A549 (cell line): Measurements from ENCODE around the gene ACSM6. TPM values are rescaled to one million over a fixed set of nuclear protein-coding genes. Genes with fewer than 3 reads are reported as not detected.

Experiments
- ATAC-seq, 2 experiments: fragments of 200-7000 bp in 1 of 2; fragments of >200 bp in 1 of 2; cut with Nextera tagmentation in 1 of 2; cut with Tn5 transposase in 1 of 2; 3 replicates each; pipeline versions ENCODE4 v1.8.0 to v1.9.1; 2018 to 2020; ENCODE audit warnings: mild to moderate bottlenecking in 1 of 2, moderate library complexity in 1 of 2
- CTCF ChIA-PET: fragments of 300-600 bp; sonication (Branson Sonifier 250); formaldehyde crosslinking; extraction: SDS; loops from one replicate; lab custom pipeline; 2021; ENCODE audit warnings: antibody characterized with exemption, inconsistent platforms; lab: Yijun Ruan, JAX
- POLR2A ChIA-PET: fragments of 350-600 bp; formaldehyde crosslinking; extraction: SDS; loops from one replicate; lab custom pipeline; 2021; ENCODE audit warnings: antibody characterized with exemption, inconsistent platforms; lab: Yijun Ruan, JAX
- DNase-seq, 2 experiments: peaks; one replicate each; pipeline versions ENCODE4 v3.0.0 to v3.0.0-alpha.2; 2011 to 2016; ENCODE audit warnings: low read depth in 1 of 2, low spot score in 1 of 2
- FAIRE-seq: peaks from 2 replicates; lab custom pipeline; 2011; peaks lifted over from hg19 to GRCh38; lab: Jason Lieb, UNC
- H3K27ac ChIP-seq, 2 experiments: fragments of >200 bp; sonication (Bioruptor Twin); formaldehyde crosslinking; 3 replicates each; pipeline ENCODE4 v1.5.1; 2016 to 2017
- H3K4me1 ChIP-seq: fragments of >200 bp; sonication (Bioruptor Twin); formaldehyde crosslinking; 3 replicates; pipeline ENCODE4 v1.6.1; 2016
- H3K4me2 ChIP-seq: fragments of >200 bp; sonication (Bioruptor Twin); formaldehyde crosslinking; 3 replicates; pipeline ENCODE4 v1.6.1; 2016
- H3K4me3 ChIP-seq: fragments of >200 bp; sonication (Bioruptor Twin); formaldehyde crosslinking; 3 replicates; pipeline ENCODE4 v1.5.1; 2016
- H3K9me3 ChIP-seq: fragments of >200 bp; sonication (Bioruptor Twin); formaldehyde crosslinking; 3 replicates; pipeline ENCODE4 v1.6.1; 2016
- BHLHE40 ChIP-seq: IDR thresholded peaks from 2 replicates; pipeline ENCODE4 v1.6.1; 2012; ENCODE audit warnings: low read depth, low read length, inconsistent platforms
- CBX8 ChIP-seq: fragments of 200-600 bp; sonication (generic); IDR thresholded peaks from 2 replicates; pipeline ENCODE4 v1.6.1; 2016
- FOSB ChIP-seq: fragments of 250-450 bp; sonication (Bioruptor Pico); IDR thresholded peaks from 2 replicates; pipeline ENCODE4 v1.5.0; 2020; ENCODE audit warnings: mild to moderate bottlenecking, moderate library complexity
- HOXB13 ChIP-seq: fragments of 250-450 bp; sonication (Bioruptor Pico); IDR thresholded peaks from 2 replicates; pipeline ENCODE4 v1.5.0; 2020; ENCODE audit warnings: low read depth, mild to moderate bottlenecking, moderate library complexity
- JUN ChIP-seq, 2 experiments: fragments of >200 bp; sonication (Bioruptor Twin); formaldehyde crosslinking; IDR thresholded peaks; 2 replicates in 1 of 2; 3 replicates in 1 of 2; pipeline ENCODE4 v1.6.1; 2016 to 2017
- MAFK ChIP-seq: fragments of 450-650 bp; IDR thresholded peaks from 2 replicates; pipeline ENCODE4 v1.6.1; 2014; ENCODE audit not compliant: partially characterized antibody
- MAX ChIP-seq: IDR thresholded peaks from 2 replicates; pipeline ENCODE4 v1.6.1; 2012
- MAZ ChIP-seq: fragments of 150-350 bp; IDR thresholded peaks from 2 replicates; pipeline ENCODE4 v1.6.1; 2014; ENCODE audit warnings: antibody characterized with exemption, low read depth, low read length, borderline replicate concordance
- NFE2L2 ChIP-seq: fragments of 150-350 bp; conservative IDR thresholded peaks from 2 replicates; pipeline ENCODE4 v1.6.1; 2014; ENCODE audit warnings: low read length
- RARB ChIP-seq: fragments of 250-450 bp; sonication (Bioruptor Pico); IDR thresholded peaks from 2 replicates; pipeline ENCODE4 v1.8.0; 2021; ENCODE audit warnings: mild to moderate bottlenecking, moderate library complexity
- RCOR1 ChIP-seq: fragments of 150-350 bp; IDR thresholded peaks from 2 replicates; pipeline ENCODE4 v1.6.1; 2014; ENCODE audit warnings: antibody characterized with exemption, low read length, low read depth
- SREBF2 ChIP-seq: fragments of 450-650 bp; IDR thresholded peaks from 2 replicates; pipeline ENCODE4 v1.6.1; 2014; ENCODE audit warnings: mild to moderate bottlenecking, moderate library complexity
- ZC3H11A ChIP-seq: fragments of 450-650 bp; IDR thresholded peaks from 2 replicates; pipeline ENCODE4 v1.6.1; 2014; ENCODE audit warnings: antibody characterized with exemption, mild to moderate bottlenecking
- ZNF302 ChIP-seq: fragments of 250-450 bp; sonication (Bioruptor Pico); IDR thresholded peaks from 2 replicates; pipeline ENCODE4 v1.9.0; 2021; ENCODE audit warnings: inconsistent platforms, mild to moderate bottlenecking, moderate library complexity
- WGBS: methylation state at CpG from one replicate; pipeline ENCODE4 v1.1.6; 2017; ENCODE audit errors: missing lambda C conversion rate; 5-methylcytosine and 5-hydroxymethylcytosine counted together
- polyA plus RNA-seq, 4 experiments: library from polyadenylated mRNA; depleted of rRNA in 3 of 4; stranded (reverse); fragments of >200 nt; fragmentation: RNase III in 1 of 4; extraction: RNeasy Plus Mini Kit Qiagen cat#74134 plus additional on column Dnase treatment in 1 of 4; gene quantifications; 2 replicates in 3 of 4; 3 replicates in 1 of 4; pipeline ENCODE4 v1.2.3, GENCODE V29; 2011 to 2017
- TF ChIP-seq, protein P1 (sequence below): IDR thresholded peaks from 2 replicates; pipeline ENCODE4 v1.6.1; 2012
- TF ChIP-seq, protein P2 (sequence below): fragments of 150-350 bp; IDR thresholded peaks from 2 replicates; pipeline ENCODE4 v1.6.1; 2014; ENCODE audit warnings: low read depth, mild to moderate bottlenecking, low read length
- TF ChIP-seq, protein P3 (sequence below): fragments of >200 bp; sonication (Bioruptor Twin); formaldehyde crosslinking; IDR thresholded peaks from 2 replicates; pipeline ENCODE4 v1.6.1; 2016
- TF ChIP-seq, protein P4 (sequence below): fragments of >200 bp; sonication (Bioruptor Twin); formaldehyde crosslinking; IDR thresholded peaks from 3 replicates; pipeline ENCODE4 v1.6.1; 2016
- TF ChIP-seq, protein P5 (sequence below): fragments of >200 bp; sonication (Bioruptor Twin); formaldehyde crosslinking; IDR thresholded peaks from 3 replicates; pipeline ENCODE4 v1.5.1; 2016

ACSM6 gene
- polyA plus RNA-seq, 2 of the 4 experiments (the other 2 are of a cell fraction) = not detected

DNA sequence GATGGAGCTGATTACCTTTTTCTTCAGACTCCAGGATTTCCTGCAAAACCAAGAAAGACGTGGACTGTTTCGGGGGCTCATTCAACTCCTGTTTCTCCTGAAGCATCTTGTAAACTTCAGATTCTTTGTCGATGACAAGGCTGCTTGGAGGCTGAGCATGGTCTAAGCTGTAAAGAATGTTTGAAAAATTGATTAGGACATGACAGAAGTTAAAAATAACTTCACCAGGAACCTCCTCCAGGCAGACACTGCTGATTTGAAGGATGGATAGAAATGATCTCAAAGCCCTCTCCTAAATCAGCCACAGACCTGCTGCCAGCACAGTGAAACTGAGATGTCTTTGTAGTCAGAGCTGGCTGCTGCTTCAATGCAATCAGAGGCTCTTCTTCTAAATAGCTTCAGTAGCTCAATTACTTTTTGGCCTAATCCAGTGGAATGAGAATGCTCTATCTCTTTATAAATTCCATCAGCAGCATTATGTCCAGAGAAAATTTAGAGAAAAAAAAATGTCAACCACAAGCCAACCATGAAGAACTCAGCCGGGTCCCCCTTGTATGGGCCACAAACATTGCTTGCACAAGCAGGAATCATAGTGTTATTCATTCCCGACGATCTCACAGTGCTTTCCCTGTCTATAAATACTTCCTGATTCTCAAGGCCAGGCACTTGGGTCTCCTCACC, 53.3 kb downstream of the ACSM6 start (continued):
- TF ChIP-seq ZNF302 (no peak), ZC3H11A (no peak), CBX8 (no peak), FOSB (CRISPR knock-in tag) (no peak)
- TF ChIP-seq, protein P1, sequence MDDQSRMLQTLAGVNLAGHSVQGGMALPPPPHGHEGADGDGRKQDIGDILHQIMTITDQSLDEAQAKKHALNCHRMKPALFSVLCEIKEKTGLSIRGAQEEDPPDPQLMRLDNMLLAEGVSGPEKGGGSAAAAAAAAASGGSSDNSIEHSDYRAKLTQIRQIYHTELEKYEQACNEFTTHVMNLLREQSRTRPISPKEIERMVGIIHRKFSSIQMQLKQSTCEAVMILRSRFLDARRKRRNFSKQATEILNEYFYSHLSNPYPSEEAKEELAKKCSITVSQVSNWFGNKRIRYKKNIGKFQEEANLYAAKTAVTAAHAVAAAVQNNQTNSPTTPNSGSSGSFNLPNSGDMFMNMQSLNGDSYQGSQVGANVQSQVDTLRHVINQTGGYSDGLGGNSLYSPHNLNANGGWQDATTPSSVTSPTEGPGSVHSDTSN = no peak

DNA sequence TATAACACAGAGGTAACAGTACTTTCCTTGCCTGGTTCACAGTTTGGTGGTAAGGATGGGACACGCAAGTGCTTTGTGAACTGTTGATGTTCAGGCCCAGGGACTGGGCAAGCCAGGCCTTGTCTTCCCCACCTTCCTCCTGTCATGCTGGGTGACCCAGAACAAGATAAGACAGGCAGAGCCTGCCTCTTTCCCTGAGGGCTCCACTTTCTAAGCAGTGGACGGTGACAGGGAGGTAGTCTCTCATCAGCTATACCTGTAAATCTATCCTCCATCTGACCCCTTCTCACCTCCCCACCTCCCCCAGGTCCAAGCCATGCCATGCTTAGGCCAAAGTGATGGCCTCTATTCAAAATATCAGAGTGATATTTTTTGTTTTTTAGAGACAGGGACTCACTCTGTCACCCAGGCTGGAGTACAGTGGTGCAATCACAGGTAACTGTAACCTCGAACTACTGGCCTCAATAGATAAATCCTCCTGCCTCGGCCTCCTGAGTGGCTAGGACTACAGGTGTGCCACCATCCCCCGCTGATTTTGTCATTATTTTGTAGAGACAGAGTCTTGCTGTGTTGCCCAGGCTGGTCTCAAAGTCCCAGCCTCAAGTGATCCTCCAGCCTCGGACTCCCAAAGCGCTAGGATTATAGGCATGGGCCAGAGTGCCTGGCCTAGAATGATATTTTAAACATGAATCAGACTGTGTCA, 54.0 kb downstream of the ACSM6 start:
- FAIRE-seq = no peak
- H3K4me1 ChIP-seq = peaks cover 22% of the 10 kb centered on the region
- H3K4me3 ChIP-seq = no peak overlapping the region
- no peak for TF ChIP-seq MAFK
- TF ChIP-seq MAZ = no peak
- no peak for TF ChIP-seq MAX
- TF ChIP-seq, protein P2, sequence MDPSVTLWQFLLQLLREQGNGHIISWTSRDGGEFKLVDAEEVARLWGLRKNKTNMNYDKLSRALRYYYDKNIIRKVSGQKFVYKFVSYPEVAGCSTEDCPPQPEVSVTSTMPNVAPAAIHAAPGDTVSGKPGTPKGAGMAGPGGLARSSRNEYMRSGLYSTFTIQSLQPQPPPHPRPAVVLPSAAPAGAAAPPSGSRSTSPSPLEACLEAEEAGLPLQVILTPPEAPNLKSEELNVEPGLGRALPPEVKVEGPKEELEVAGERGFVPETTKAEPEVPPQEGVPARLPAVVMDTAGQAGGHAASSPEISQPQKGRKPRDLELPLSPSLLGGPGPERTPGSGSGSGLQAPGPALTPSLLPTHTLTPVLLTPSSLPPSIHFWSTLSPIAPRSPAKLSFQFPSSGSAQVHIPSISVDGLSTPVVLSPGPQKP = no peak
- TF ChIP-seq, protein P3, sequence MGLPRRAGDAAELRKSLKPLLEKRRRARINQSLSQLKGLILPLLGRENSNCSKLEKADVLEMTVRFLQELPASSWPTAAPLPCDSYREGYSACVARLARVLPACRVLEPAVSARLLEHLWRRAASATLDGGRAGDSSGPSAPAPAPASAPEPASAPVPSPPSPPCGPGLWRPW = no peak
- no peak for TF ChIP-seq RCOR1
- no peak for TF ChIP-seq BHLHE40
- no peak for TF ChIP-seq JUN (IDR thresholded peaks at IDR 0.05)
- no peak for TF ChIP-seq RARB
- no peak for TF ChIP-seq SREBF2
- TF ChIP-seq, protein P4, sequence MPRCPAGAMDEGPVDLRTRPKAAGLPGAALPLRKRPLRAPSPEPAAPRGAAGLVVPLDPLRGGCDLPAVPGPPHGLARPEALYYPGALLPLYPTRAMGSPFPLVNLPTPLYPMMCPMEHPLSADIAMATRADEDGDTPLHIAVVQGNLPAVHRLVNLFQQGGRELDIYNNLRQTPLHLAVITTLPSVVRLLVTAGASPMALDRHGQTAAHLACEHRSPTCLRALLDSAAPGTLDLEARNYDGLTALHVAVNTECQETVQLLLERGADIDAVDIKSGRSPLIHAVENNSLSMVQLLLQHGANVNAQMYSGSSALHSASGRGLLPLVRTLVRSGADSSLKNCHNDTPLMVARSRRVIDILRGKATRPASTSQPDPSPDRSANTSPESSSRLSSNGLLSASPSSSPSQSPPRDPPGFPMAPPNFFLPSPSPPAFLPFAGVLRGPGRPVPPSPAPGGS = no peak
- no peak for TF ChIP-seq NFE2L2
- TF ChIP-seq, protein P5, sequence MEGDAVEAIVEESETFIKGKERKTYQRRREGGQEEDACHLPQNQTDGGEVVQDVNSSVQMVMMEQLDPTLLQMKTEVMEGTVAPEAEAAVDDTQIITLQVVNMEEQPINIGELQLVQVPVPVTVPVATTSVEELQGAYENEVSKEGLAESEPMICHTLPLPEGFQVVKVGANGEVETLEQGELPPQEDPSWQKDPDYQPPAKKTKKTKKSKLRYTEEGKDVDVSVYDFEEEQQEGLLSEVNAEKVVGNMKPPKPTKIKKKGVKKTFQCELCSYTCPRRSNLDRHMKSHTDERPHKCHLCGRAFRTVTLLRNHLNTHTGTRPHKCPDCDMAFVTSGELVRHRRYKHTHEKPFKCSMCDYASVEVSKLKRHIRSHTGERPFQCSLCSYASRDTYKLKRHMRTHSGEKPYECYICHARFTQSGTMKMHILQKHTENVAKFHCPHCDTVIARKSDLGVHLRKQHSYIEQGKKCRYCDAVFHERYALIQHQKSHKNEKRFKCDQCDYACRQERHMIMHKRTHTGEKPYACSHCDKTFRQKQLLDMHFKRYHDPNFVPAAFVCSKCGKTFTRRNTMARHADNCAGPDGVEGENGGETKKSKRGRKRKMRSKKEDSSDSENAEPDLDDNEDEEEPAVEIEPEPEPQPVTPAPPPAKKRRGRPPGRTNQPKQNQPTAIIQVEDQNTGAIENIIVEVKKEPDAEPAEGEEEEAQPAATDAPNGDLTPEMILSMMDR = no peak
- TF ChIP-seq HOXB13 (CRISPR knock-in tag) = no peak
- TF ChIP-seq CBX8 = no peak
- H3K27ac ChIP-seq = peak overlapping the region; percentile 20 to 33; a peak in 4 of 6 replicates
- no peaks in the 10 kb centered on the region for H3K9me3 ChIP-seq
- 92% methylated on average over 7 of the region's 7 CpGs for WGBS
- ChIA-PET CTCF (interaction anchor here (0.9 to 18.4 kb wide), 12 partner anchors 13 to 618 kb away, joined by 3 to 637 read pairs (median 22); no protein-coding TSS in a partner anchor), POLR2A (no interaction called here)
- peak in 1 of 2 experiments; percentile 7; a peak in 2 of 6 replicates for ATAC-seq
- H3K4me2 ChIP-seq = 0 out of 3 replicates have a peak overlapping the region, but pooled peaks have one; percentile 7
- DNase-seq = no peak
